ENCODE measurements around the gene GAPVD1.
A peak's percentile ranks its signal among the peaks of the same experiment; 100 is the strongest.

The GAPVD1 gene

DNA sequence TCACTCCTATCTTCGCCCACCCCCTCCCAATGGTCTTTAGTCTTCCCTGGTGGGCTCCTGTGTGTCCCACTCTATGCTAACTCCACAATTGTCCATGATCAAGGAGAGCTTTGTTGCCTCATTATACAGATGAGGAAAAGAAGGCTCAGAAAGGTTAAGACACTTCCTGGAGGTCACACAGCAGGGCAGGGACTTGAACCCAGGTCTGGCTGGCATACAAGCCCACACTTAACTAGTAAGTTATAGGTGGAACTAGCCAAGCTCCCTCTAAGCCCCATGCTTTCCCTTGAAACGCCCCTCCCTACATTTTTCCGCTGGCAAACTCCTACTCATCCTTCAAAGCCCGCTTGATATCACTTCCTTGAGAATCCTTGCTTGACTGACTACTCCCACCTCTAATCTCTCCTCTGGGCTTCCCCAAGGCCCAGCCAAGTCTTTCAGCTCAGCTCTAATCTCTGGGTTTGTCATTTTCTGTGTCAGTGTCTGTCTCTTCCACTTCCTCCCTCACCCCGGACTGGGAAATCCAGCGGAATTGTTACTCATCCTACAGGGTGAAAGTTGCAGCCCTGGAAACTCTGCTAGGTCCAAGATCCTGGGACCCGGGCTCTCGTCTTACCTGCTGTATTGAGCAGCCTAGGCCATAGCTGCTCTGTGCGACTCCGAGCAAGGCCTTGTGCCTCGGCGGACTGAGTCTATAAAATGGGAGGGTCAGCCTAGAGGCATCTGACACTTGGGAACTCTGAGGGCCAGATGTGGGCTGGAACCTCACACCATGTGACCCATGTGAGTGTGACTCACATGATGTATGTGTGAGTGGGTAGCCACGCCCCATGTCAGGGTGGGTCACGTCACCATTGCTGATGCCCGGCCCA, 144.5 kb downstream of the GAPVD1 start:
- DNase-seq (ENCODE audit: low read depth in 2 of 2), result no peak

DNA sequence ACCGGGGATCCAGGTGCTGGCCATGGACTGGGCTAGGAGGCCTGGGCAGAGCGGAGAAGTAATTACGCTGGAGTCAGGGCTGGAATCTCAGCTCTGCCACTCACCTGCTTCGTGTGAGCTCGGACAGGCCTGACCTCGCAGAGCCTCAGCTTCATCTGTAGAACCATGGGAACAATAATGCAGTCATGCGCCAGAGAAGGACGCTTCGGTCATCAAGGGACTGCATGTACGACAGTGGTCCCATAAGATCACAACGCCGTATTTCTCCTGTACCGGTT, 145.1 kb downstream of the GAPVD1 start:
- DNase-seq (ENCODE audit: low read depth in 2 of 2), result no peak

DNA sequence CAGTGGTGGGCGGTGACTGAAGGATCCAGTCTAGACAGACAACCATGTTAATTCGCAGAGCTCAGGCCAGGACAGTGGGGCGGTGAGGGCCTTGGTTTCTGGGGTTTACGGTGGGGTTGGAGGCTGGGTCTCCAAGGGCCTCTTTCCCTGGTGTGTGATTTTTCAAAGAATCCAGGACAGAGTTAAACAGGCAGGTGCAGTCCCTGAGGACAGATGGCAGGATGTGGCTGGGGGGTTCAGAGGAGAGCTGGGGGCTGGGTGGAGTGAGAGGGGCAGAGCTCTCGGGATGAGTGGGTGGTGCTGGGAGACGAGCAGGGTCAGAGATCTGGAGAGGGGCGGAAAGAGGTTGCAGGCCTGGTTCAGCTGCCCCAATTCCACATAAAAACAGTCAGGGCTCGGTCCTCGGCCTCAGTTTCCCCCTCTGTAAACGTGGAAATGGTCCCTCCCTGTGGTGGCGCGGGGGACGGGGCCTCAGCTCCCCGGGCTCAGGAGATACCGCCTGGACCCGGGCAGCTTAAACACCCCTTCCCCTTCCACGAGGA, 145.9 kb downstream of the GAPVD1 start:
- DNase-seq (ENCODE audit: low read depth in 2 of 2), result no peak

DNA sequence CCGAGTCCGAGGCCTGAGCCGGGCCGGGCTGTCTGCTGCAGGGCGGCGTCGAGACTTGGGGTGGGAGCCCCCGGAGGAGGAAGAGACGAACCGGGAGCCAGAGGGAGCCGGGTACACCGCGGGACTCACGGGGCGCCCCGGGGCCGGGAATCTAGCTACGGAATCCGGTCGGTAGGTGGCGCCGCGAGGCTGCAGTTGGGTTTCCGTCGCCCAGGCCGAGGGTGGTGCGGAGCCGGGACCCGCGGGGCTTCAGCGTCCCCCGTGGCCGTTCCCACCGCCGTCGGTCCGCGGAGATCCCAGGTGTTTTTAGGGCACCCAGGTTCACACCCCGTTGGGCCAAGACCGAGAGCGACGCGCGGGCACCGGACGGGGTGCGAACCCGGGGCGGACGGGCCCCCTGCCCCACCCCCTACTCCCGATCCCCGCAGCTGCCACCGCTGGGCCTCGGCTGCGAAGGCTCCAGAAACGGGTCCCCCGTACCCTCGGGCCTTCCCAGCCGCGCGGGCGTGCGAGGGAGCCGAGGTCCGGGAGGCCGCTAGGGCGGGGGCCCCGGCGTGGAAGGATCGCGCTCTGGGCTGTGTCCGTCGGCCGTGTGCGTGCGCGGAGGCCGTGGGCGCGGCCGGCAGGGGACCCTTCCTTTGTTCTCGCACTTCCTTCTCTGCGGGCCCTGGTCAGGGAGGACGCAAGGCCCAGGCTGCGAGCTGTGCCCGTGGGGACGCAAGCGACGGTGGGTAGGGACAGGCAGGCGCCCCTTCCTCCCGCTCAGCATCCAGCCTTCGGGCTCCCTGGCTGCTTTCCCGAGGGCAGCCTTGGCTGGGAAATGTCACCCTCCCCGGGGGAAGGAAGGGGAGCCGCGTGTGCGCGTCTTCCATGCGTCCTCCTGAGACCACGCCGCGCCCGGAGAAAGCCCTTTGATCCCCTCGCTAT, 146.6 kb downstream of the GAPVD1 start:
- DNase-seq (ENCODE audit: low read depth in 2 of 2), result peak; percentile 37 to 79

DNA sequence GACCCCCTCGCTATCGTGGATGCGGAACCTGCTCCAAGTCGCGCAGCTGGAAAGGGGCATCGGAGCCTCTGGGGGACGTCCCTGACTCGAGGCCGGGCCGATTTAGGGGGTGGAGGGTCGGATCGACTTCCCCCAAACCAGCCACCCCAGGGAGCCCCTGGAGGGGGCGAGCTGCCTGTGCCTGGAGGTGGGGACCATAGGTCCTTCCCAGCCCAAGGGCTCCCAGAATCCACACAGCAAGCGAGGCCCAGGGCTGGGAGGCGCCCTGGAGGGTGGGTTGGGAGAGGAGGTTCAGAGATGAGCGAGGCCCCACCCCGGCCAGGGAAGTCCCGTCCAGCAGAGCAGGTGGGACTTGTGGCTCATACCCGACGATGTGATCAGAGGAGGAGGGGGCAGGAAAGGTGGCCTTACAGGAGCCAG, 147.6 kb downstream of the GAPVD1 start:
- no peak for DNase-seq (ENCODE audit: low read depth in 2 of 2)

DNA sequence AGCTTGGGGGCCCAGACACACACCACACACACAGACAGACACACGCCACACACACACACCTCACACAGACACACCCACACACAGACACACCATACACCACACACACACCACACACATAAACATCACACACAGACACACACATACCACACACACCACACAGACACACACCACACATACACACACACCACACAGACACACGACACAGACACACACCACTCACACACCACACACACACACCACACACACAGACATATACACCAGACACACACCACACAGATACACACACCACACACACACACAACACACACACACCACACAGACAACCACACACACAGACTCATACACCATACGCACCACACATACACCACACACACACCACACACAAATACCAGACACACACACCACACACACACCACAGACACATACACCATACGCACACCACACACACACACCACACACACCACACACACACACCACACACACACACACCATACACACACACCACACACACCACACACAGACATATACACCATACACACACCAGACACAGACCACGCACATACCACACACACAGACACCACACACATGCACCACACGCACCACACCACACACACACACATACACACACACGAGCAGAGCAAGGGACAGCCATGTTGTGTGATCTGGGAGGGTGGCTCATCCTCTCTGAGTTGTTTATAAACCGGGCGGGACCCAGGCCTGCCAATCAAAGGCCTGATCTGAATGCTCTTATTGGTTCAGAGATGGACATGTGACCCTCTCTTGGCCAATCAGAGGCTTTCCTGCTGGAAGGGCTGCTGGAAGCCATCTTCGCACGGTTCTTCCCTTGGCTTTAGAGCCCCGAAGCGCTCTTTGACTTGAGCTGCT, 148.3 kb downstream of the GAPVD1 start:
- DNase-seq (ENCODE audit: low read depth in 2 of 2), result no peak

DNA sequence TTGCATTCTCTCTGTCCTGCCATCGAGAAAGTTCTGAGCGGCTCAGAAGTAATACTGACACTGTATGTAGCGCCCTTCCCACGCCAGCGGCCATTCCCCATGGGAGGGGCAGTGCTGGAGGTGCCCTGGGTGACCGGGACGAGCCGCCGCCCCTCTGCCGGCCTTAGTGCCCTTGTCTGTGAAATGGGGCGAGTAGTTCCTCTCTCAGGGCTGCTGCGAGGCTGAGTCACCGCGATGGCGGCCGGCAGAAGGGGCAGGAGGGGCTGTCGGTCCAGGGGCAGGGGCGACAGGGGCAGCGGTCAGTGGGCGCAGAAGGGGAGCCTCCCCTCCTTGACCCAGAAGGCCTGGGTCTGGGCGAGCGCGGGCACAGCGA, 148.9 kb downstream of the GAPVD1 start:
- DNase-seq (ENCODE audit: low read depth in 2 of 2), result no peak

DNA sequence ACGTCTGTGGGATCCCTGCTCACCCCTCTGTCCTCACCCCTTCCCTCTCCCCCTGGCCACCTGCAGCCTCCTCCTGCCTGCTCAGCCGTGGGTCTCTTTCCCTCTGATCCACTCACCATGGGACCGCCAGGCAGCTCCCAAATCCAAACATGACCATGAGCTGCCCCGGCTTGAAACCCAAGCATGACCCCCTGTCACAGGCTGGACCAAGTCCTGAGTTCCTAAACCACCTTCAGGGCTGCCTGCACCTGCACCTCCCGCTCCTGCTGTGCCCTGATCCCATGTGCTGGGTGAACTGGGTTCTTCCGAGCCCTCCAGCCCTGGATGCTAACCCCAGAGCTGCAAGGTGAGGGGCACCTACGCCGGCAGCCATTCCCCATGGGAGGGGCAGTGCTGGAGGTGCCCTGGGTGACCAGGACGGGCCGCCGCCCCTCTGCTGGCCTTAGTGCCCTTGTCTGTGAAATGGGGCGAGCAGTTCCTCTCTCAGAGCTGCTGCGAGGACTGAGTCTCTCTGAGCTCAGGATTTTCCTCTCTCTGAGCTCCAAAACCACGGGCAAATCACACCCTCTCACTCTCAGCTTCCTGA, 149.6 kb downstream of the GAPVD1 start:
- no peak for DNase-seq (ENCODE audit: low read depth in 2 of 2)

DNA sequence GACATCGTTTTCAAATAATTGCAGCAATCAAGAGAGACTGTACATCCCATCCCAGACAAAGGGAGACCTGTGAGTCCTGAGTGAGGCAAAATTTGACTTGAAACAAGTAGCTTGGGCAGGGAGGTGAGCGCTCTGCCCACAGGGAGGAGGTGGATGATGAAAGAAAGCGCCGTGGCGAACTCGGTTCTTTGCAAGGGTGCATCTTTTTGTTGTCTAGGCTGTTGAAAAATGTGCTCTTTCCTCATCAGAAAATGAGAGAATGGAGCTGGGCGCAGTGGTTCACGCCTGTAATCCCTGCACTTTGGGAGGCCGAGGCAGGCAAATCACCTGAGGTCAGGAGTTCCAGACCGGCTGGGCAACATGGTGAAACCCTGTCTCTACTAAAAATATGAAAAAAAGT, 150.5 kb downstream of the GAPVD1 start:
- no peak for DNase-seq (ENCODE audit: low read depth in 2 of 2)

DNA sequence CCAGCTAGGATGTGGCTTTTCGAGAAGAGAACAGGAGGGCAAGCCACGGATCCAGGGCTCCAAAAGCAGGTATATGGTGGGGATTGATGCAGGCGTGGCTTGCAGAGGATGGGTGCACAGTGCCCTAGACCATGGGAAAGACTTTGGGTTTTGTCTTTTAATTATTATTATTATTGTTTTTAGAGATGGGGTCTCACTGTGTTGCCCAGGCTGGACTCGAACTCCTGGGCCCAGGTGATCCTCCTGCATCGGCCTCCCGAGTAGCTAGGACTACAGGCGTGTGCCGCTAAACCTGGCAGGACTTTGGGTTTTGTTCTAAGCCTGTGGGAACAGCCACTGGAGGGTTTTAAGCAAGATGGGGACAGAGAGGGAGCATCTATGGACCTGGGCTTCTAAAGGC, 152.0 kb downstream of the GAPVD1 start:
- no peak for DNase-seq (ENCODE audit: low read depth in 2 of 2)

DNA sequence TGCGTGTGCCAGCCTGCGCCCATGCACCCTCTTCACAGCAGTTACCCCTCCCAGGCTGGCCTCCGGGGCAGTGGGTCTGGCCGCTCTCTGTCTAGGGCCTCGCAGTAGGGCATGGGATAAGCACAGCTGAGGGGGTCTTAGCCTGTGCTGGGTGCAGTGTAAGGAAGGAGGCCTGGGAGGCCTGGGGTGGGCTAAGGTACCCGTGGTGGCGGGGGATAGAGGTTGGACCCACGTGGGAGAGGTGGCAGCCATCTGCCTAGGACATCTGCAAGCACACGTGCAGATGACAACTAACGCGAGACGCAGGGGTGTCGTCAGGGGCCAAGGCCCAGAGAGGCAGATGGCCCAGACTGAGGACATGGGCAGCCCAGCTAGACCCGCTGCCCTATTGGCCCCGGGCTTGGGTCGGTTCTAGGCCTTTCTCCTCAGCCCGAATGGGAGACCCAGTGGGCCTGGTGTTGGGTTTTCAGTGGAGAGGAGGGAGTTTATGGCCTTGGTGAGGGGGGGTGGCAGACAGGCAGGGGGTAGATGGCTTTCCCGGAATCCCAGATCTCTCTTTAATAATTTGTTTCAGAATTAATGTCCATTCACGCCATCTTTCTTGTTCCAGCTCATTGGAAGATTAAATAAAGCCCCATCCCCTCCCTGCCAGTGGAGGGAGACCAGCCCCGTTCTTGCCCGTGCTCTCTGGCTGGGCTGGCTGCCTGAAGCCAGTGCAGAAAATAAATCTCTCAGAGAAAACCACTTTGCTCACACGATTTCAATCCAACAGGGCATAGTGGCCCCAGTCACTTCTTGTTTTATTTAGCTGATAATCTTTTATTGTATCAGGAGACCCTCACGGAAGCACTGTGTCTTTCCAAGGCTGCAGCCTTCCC, 154.2 kb downstream of the GAPVD1 start:
- no peak for DNase-seq (ENCODE audit: low read depth in 2 of 2)

DNA sequence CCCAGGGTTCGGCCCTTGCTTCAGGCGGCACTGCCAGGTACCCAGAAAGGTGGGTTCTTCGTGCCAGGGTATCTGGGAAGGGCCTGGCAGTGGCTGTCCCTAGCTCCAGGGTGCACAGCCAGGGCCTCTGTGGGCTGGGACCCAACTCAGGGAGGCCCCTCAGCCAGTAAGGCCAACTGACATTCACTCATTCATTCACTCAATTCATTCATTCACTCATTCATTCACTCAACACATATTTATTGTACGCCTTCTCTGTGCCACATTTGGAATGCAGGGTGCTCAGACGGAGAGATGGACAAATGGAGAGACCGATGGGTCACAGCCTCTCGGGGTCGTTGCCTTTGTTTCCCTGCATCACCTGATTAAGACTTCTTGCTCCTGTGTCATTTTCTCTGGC, 154.9 kb downstream of the GAPVD1 start:
- no peak for DNase-seq (ENCODE audit: low read depth in 2 of 2)

All from stimulated activated CD4-positive, alpha-beta T cell treated with anti-CD3 and anti-CD28 coated beads, Interleukin-1b, Interleukin-23, amount 100 ng/mL, for 1 hour (primary cell).